Activated CD8-positive, alpha-beta memory T cell treated with anti-CD3 and anti-CD28 coated beads, Interleukin-2, amount 10 ng/mL, durations not matched to agents 7 days and 5 days (primary cell): Measurements from ENCODE around the gene ITIH1. TPM values are rescaled to one million over a fixed set of nuclear protein-coding genes. Genes with fewer than 3 reads are reported as not detected.

Experiments
- ATAC-seq: fragments of 150-1000 bp; cut with Tn5 transposase; one replicate; pipeline ENCODE4 v1.10.0; 2021; ENCODE audit warnings: moderate library complexity
- CTCF ChIA-PET: fragments of 350-600 bp; sonication (Branson Sonifier 250); formaldehyde crosslinking; loops from one replicate; lab custom pipeline; 2021; ENCODE audit warnings: antibody characterized with exemption; lab: Charles Lee
- DNase-seq: peaks from one replicate; pipeline ENCODE4 v3.0.0-alpha.2; 2020
- H3K27ac Mint-ChIP-seq: one replicate; pipeline ENCODE4 v1.8.0; 2021; ENCODE audit warnings: mild to moderate bottlenecking, mixed read lengths
- H3K27me3 Mint-ChIP-seq: one replicate; pipeline ENCODE4 v1.8.0; 2021; ENCODE audit warnings: mixed read lengths
- H3K36me3 Mint-ChIP-seq: one replicate; pipeline ENCODE4 v1.8.0; 2021; ENCODE audit warnings: mild to moderate bottlenecking, mixed read lengths
- H3K4me1 Mint-ChIP-seq: one replicate; pipeline ENCODE4 v1.8.0; 2021; ENCODE audit warnings: mixed read lengths
- H3K4me3 Mint-ChIP-seq: one replicate; pipeline ENCODE4 v1.8.0; 2021; ENCODE audit warnings: mild to moderate bottlenecking, moderate library complexity, mixed read lengths
- H3K9me3 Mint-ChIP-seq: one replicate; pipeline ENCODE4 v1.8.0; 2022; ENCODE audit warnings: low read depth, mixed read lengths
- total RNA-seq, 2 experiments: library from RNA; stranded (reverse); gene quantifications; one replicate each; pipeline ENCODE4 v1.2.3, GENCODE V29; 2021

The ITIH1 gene
- total RNA-seq, 2 experiments from 2014 or later, result not detected

GRCh38 chr3:52787672-52788625, 10.6 kb downstream of the ITIH1 start:
- H3K27ac Mint-ChIP-seq, result no peak overlapping the region
- no peaks in the 10 kb centered on the region for H3K4me1 Mint-ChIP-seq
- DNase-seq, result no peak
- H3K27me3 Mint-ChIP-seq, result peaks cover under 1% of the 10 kb centered on the region
- no peak overlapping the region for H3K4me3 Mint-ChIP-seq
- ATAC-seq, result no peak
- no peaks in the 10 kb centered on the region for H3K36me3 Mint-ChIP-seq
- H3K9me3 Mint-ChIP-seq, result no peaks in the 10 kb centered on the region
- CTCF ChIA-PET, result no interaction called here

DNA sequence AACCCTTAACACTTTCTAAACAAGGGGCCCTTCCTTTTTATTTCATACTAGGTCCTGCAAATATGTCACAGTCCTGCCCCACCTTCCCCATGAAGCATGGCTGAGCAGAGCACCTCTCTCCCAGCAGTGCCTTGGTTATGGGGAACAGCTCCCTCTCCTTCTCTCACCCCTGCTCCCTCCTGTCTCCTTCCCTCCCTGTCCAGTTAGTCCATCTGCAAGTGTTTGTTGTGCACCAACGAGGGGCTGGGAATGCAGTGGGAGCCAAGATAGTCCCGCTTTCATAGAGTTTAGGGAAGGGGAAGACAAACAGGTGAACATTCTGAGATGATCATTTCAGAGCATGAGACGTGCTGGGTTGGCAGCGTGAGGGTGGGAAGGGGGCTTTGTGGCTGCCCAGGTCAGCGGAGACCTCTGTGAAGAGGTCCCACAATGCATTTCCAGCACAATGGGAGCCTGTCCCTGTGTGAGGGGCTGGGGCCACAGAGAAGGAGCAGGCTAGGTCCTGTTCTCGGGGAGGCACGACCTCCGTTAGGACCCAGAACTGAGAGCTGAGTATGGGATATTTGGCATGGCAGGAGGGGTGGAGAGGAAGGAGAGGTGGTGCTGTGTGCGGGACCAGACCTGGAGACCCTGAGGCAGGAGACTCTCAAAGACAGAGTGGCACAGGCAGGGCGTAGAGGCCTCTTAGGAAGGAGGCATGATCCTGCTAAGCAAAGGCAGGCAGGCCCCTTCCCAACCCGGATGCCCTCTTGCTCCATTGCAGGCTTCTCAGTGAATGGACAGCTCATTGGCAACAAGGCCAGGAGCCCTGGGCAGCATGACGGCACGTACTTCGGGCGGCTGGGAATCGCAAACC, 11.7 kb downstream of the ITIH1 start:
- CTCF ChIA-PET, result interaction anchor here (1.3 kb wide), 1 partner anchor 10 kb away, joined by 3 read pairs; no protein-coding TSS in a partner anchor

GRCh38 chr3:52789746-52790040, 12.3 kb downstream of the ITIH1 start:
- H3K4me1 Mint-ChIP-seq, result no peaks in the 10 kb centered on the region
- H3K4me3 Mint-ChIP-seq, result no peak overlapping the region
- no peaks in the 10 kb centered on the region for H3K27me3 Mint-ChIP-seq
- ATAC-seq (no peak), DNase-seq (no peak)
- H3K27ac Mint-ChIP-seq, result no peak overlapping the region
- no peaks in the 10 kb centered on the region for H3K9me3 Mint-ChIP-seq
- CTCF ChIA-PET, result interaction anchor here (1.3 kb wide), 1 partner anchor 10 kb away, joined by 3 read pairs; no protein-coding TSS in a partner anchor
- no peaks in the 10 kb centered on the region for H3K36me3 Mint-ChIP-seq

More for the DNA sequence above, 11.7 kb downstream of the ITIH1 start:
- Mint-ChIP-seq H3K4me1 (no peaks in the 10 kb centered on the region), H3K36me3 (no peaks in the 10 kb centered on the region), H3K4me3 (no peak overlapping the region), H3K27ac (no peak overlapping the region), H3K27me3 (no peaks in the 10 kb centered on the region), H3K9me3 (no peaks in the 10 kb centered on the region)
- DNase-seq (no peak), ATAC-seq (no peak)

GRCh38 chr3:52790337-52790736, 12.9 kb downstream of the ITIH1 start:
- ATAC-seq (no peak), DNase-seq (no peak)
- H3K27ac Mint-ChIP-seq, result no peak overlapping the region
- no peak overlapping the region for H3K4me3 Mint-ChIP-seq
- H3K36me3 Mint-ChIP-seq, result no peaks in the 10 kb centered on the region
- H3K27me3 Mint-ChIP-seq, result no peaks in the 10 kb centered on the region
- no peaks in the 10 kb centered on the region for H3K4me1 Mint-ChIP-seq
- no peaks in the 10 kb centered on the region for H3K9me3 Mint-ChIP-seq
- CTCF ChIA-PET, result interaction anchor here (1.3 kb wide), 1 partner anchor 9 kb away, joined by 3 read pairs; no protein-coding TSS in a partner anchor

DNA sequence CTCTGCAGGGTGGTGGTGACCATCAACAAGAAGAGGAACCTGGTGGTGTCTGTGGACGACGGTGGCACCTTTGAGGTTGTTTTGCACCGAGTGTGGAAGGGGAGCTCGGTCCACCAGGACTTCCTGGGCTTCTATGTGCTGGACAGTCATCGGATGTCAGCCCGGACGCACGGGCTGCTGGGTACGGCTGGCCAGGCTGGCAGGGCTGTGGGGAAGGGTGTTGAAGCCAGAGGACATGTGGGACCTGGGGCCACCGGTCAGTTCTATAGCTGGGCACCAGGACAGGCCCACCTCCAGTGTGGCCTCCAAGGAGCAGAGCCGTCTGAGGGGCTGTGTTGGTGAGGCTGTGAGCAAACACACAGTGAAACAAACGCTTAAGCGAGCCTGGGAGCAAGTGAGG, 13.3 kb downstream of the ITIH1 start:
- no peaks in the 10 kb centered on the region for H3K27me3 Mint-ChIP-seq
- no peaks in the 10 kb centered on the region for H3K9me3 Mint-ChIP-seq
- no peaks in the 10 kb centered on the region for H3K36me3 Mint-ChIP-seq
- DNase-seq (no peak), ATAC-seq (no peak)
- no peak overlapping the region for H3K4me3 Mint-ChIP-seq
- no peaks in the 10 kb centered on the region for H3K4me1 Mint-ChIP-seq
- CTCF ChIA-PET, result interaction anchor here (1.3 kb wide), 1 partner anchor 9 kb away, joined by 3 read pairs; no protein-coding TSS in a partner anchor
- no peak overlapping the region for H3K27ac Mint-ChIP-seq

DNA sequence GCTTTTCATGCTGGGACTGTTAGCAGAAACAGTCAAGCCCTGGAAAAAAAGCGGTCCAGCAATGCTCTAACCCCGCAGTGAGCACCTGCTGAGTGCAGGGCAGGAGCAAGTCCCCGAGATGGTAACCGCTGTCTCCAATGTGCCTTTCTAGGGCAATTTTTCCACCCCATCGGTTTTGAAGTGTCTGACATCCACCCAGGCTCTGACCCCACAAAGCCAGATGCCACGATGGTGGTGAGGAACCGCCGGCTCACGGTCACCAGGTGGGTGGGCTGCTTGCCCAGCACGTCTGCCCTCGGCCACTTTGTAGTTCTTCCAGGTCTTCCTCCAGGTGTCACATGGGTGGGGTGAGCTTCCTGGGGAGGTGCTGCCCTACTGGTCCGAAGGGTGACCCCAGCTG, 14.0 kb downstream of the ITIH1 start:
- CTCF ChIA-PET, result no interaction called here

GRCh38 chr3:52791928-52792327, 14.5 kb downstream of the ITIH1 start:
- ATAC-seq (no peak), DNase-seq (no peak)
- CTCF ChIA-PET, result no interaction called here
- Mint-ChIP-seq H3K27me3 (no peaks in the 10 kb centered on the region), H3K4me3 (no peak overlapping the region), H3K9me3 (no peaks in the 10 kb centered on the region), H3K4me1 (no peaks in the 10 kb centered on the region), H3K27ac (no peak overlapping the region), H3K36me3 (no peaks in the 10 kb centered on the region)

More for the DNA sequence above, 14.0 kb downstream of the ITIH1 start:
- Mint-ChIP-seq H3K27me3 (no peaks in the 10 kb centered on the region), H3K27ac (no peak overlapping the region), H3K36me3 (no peaks in the 10 kb centered on the region), H3K4me1 (no peaks in the 10 kb centered on the region), H3K9me3 (no peaks in the 10 kb centered on the region), H3K4me3 (no peak overlapping the region)
- no peak for DNase-seq
- ATAC-seq, result no peak

GRCh38 chr3:52792413-52792812, 15.0 kb downstream of the ITIH1 start:
- no peaks in the 10 kb centered on the region for H3K4me1 Mint-ChIP-seq
- no peaks in the 10 kb centered on the region for H3K27me3 Mint-ChIP-seq
- H3K27ac Mint-ChIP-seq, result no peak overlapping the region
- no peaks in the 10 kb centered on the region for H3K9me3 Mint-ChIP-seq
- DNase-seq (no peak), ATAC-seq (no peak)
- CTCF ChIA-PET, result interaction anchor here (0.7 kb wide), 1 partner anchor 42 kb away, joined by 3 read pairs; no protein-coding TSS in a partner anchor
- no peak overlapping the region for H3K4me3 Mint-ChIP-seq
- H3K36me3 Mint-ChIP-seq, result no peaks in the 10 kb centered on the region

DNA sequence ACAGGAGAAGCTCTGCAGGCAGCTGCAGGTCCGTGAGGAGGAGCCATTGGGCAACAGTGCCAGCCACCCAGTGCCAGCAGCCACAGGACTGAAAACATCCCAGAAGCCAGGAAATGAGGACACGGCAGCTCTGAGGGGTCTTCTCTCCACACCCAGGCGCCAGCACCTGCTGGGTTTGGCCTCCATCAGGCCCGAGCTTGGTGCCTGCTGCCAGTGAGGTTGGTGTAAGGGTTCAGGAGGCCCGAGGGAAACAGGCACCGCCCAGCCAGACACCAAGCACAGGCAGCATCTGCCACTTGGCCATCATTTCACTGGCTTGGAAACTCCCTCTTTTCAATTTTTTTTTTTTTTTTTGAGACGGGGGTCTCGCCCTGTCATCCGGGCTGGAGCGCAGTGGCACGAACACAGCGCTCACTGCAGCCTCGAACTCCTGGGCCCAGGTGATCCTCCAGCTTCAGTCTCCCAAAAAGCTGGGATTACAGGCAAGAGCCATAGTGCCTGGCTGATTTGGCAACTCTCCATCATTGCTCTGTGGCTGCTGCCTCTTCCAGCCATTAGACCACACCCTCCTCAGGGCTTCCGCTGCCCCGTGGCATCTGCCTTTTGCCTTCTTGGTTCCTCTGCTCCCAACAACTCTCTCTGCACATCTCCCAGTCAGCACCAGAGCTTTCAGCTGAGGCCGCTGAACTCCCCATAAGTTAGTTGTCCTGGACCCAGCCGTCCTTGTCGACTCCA, 15.7 kb downstream of the ITIH1 start:
- no peaks in the 10 kb centered on the region for H3K9me3 Mint-ChIP-seq

DNA sequence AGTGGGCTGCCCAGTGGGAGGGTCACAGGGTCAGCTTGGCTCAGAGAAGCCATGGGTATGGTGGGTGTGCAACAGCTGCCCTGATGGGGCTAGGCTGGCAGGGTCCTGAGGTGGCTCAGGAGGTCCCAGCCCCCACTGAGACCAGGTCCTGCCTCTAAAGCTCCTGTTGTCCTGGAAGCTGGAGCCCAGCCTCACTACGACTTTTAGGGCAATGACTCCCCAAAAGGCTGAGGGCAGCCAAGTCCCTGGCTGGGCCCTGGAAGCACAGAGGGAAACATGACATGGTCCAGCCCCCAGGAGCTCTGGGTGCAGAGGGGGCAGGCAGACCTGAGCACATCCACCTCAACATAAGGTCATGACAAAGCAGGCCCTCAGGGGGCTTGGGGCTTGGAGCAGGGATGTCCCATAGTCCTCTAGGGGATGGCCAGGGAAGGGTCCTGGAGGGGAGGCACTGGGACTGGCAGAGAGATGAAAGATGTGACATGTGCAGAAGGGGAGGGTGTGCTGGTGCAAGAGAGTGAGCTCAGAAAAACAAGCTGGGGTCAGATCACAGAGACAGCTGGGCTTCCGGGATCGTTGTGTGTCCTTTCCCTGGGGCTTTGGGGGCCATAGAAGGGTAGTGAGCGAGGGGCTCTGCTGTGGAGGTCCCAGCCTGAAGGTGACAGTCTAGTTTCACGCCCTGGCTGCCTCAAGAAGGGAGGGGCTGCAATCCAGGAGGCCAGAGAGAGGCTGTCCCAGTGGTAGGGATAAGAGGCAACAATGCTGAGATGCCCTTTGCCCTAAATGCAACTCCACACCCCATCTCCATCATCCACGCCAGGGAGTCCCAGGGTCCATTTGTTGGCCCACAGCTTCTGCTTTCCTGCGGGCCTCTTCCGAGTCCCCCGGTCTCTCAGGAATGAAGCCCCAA, 16.6 kb downstream of the ITIH1 start:
- CTCF ChIA-PET, result interaction anchor here (0.5 kb wide), 1 partner anchor 114 kb away, joined by 3 read pairs; no protein-coding TSS in a partner anchor
- DNase-seq, result no peak
- H3K27me3 Mint-ChIP-seq, result no peaks in the 10 kb centered on the region
- no peak overlapping the region for H3K27ac Mint-ChIP-seq
- no peaks in the 10 kb centered on the region for H3K4me1 Mint-ChIP-seq
- H3K36me3 Mint-ChIP-seq, result no peaks in the 10 kb centered on the region
- ATAC-seq, result no peak
- H3K9me3 Mint-ChIP-seq, result no peaks in the 10 kb centered on the region
- H3K4me3 Mint-ChIP-seq, result no peak overlapping the region

More for the DNA sequence above, 15.7 kb downstream of the ITIH1 start:
- Mint-ChIP-seq H3K36me3 (no peaks in the 10 kb centered on the region), H3K4me3 (no peak overlapping the region), H3K27me3 (no peaks in the 10 kb centered on the region), H3K27ac (no peak overlapping the region), H3K4me1 (no peaks in the 10 kb centered on the region)
- ATAC-seq (no peak), DNase-seq (no peak)
- CTCF ChIA-PET, result interaction anchor here (0.7 kb wide), 1 partner anchor 41 kb away, joined by 3 read pairs; no protein-coding TSS in a partner anchor

GRCh38 chr3:52794612-52795099, 17.3 kb downstream of the ITIH1 start, which contains the start of gene ITIH3:
TSS of gene ITIH3 (plus strand) at chr3:52794796. CDS start at chr3:52794804, 8 bp downstream.
- CTCF ChIA-PET, result no interaction called here
- Mint-ChIP-seq H3K27me3 (no peaks in the 10 kb centered on the region), H3K27ac (no peak within 1 kb of the TSS), H3K4me3 (no peak within 1 kb of the TSS), H3K4me1 (no peaks in the 10 kb centered on the region), H3K36me3 (no peaks in the 10 kb centered on the region), H3K9me3 (no peaks in the 10 kb centered on the region)
- no peak for DNase-seq
- ATAC-seq, result no peak
